NT2/D1 (cell line): Measurements from ENCODE around the gene BCAS4.
"Not testable (repeated sequence)": the region's sequence is repeated elsewhere in the genome, so short reads cannot be mapped to it uniquely, and the experiment has no call there.

ENCODE experiments used
- SUZ12 ChIP-seq: IDR thresholded peaks from 2 replicates; pipeline ENCODE4 v1.6.1; 2011; ENCODE audit not compliant: insufficient read length, insufficient read depth; ENCODE audit errors: extremely low read depth
- ZNF274 ChIP-seq: IDR thresholded peaks from 2 replicates; pipeline ENCODE4 v1.6.1; 2011; ENCODE audit warnings: mild to moderate bottlenecking, low read depth, low read length

DNA sequence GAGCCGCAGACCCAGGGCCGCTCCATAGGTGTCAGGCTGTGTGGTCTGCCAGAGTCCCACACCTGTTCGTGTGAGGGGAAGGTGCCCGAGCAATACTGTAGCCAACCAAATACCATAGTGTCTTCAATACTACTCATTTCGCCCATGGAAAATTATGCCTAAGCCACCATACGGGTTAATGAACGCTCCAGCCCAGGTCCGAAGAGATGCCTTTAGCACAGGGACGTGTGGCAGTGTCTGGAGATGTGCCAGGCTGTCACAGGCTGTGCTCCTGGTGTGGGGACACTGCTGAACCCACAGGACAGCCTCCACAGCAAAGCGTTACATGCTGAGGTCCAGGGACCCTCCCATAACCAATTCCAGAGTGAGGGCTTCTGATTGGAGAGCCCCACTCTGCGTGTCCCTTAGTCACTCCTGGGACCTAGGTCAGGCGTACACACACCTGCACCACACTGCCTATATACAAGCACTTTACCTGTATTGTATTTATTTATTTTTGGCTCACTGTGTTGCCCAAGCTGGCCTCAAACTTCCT, 25.2 kb upstream of the BCAS4 start:
- not testable (repeated sequence) for TF ChIP-seq ZNF274, SUZ12
